ENCODE data around the gene CELA2A. TPM values are rescaled to one million over a fixed set of nuclear protein-coding genes. Genes with fewer than 3 reads are reported as not detected.

The CELA2A gene
- total and polyA plus RNA-seq, 2 donors (not counting 3 experiments of a cell fraction or from before 2014, with no cell fraction given): not detected

GRCh38 chr1:15493869-15494390, 37.4 kb downstream of the CELA2A start:
- DNase-seq (ENCODE audit: low read depth, low spot score) (peak; percentile 40), FAIRE-seq (peak; percentile 84)
- Histone ChIP-seq H3K9me3 (replicated peaks; ENCODE audit: control insufficient read depth, insufficient read depth, low read length) (no peaks in the 10 kb centered on the region), H3K9me1 (replicated peaks; ENCODE audit: control insufficient read depth, extremely low read depth, insufficient read depth, low read length) (no peaks in the 10 kb centered on the region), H3K4me2 (ENCODE audit: insufficient read depth, low read length) (no peak overlapping the region), H2AFZ (ENCODE audit: low read depth, low read length) (no peak overlapping the region), H3K4me1 (ENCODE audit: control insufficient read depth, extremely low read depth, insufficient read depth, low read length) (peaks cover 7% of the 10 kb centered on the region), H3K4me3 (replicated peaks in 1 of 3; ENCODE audit: insufficient read depth in 1 of 3, low read depth in 1 of 3, low read length in 3 of 3) (no peak overlapping the region), H3K79me2 (ENCODE audit: control insufficient read depth, insufficient read depth, low read length) (no peaks in the 10 kb centered on the region), H4K20me1 (replicated peaks; ENCODE audit: control insufficient read depth, extremely low read depth, insufficient read depth, low read length) (no peaks in the 10 kb centered on the region), H3K9ac (replicated peaks; ENCODE audit: extremely low read depth, insufficient read depth, low read length) (no peak overlapping the region), H3K36me3 (ENCODE audit: control insufficient read depth in 2 of 2, extremely low read depth in 1 of 2, insufficient read depth in 2 of 2, low read length in 2 of 2) (peaks cover 0 to 3% of the 10 kb centered on the region in 2 experiments), H3K27me3 (ENCODE audit: control insufficient read depth in 2 of 2, insufficient read depth in 2 of 2, low read length in 2 of 2) (no peaks in the 10 kb centered on the region), H3K27ac (ENCODE audit: insufficient read depth, low read depth, low read length) (no peak overlapping the region)
- TF ChIP-seq JUN (IDR thresholded peaks at IDR 0.05; ENCODE audit: borderline replicate concordance, insufficient read depth, insufficient read length, low read depth) (peak; percentile 21), MYC (IDR thresholded peaks at IDR 0.05; ENCODE audit: low read depth, low read length) (no peak)
- CTCF ChIA-PET: no interaction called here
- no TSS peak for BruUV-seq (replicated peaks)
- intact Hi-C loops (cut with micrococcal nuclease): no loop called here
- dilution Hi-C loops (cut with MboI; ENCODE audit: extremely low pct_ligation_motif_present, low sequenced_read_pairs): no loop called here
- POLR2A ChIA-PET: no interaction called here

- ChIA-PET POLR2A (no interaction called here), CTCF (interaction anchor here (1.0 to 3.6 kb wide), 6 partner anchors 8 to 177 kb away, joined by 3 to 22 read pairs (median 5); no protein-coding TSS in a partner anchor)
- dilution Hi-C loops (cut with MboI; ENCODE audit: extremely low pct_ligation_motif_present, low sequenced_read_pairs): no loop called here
- no peak for FAIRE-seq
- Histone ChIP-seq H3K9me3 (replicated peaks; ENCODE audit: control insufficient read depth, insufficient read depth, low read length) (no peaks in the 10 kb centered on the region), H3K27me3 (ENCODE audit: control insufficient read depth in 2 of 2, insufficient read depth in 2 of 2, low read length in 2 of 2) (no peaks in the 10 kb centered on the region), H2AFZ (ENCODE audit: low read depth, low read length) (no peak overlapping the region), H3K27ac (ENCODE audit: insufficient read depth, low read depth, low read length) (no peak overlapping the region), H3K79me2 (ENCODE audit: control insufficient read depth, insufficient read depth, low read length) (no peaks in the 10 kb centered on the region), H3K4me3 (replicated peaks in 1 of 3; ENCODE audit: insufficient read depth in 1 of 3, low read depth in 1 of 3, low read length in 3 of 3) (no peak overlapping the region), H3K4me2 (ENCODE audit: insufficient read depth, low read length) (no peak overlapping the region), H3K9ac (replicated peaks; ENCODE audit: extremely low read depth, insufficient read depth, low read length) (no peak overlapping the region), H4K20me1 (replicated peaks; ENCODE audit: control insufficient read depth, extremely low read depth, insufficient read depth, low read length) (no peaks in the 10 kb centered on the region), H3K9me1 (replicated peaks; ENCODE audit: control insufficient read depth, extremely low read depth, insufficient read depth, low read length) (no peaks in the 10 kb centered on the region), H3K36me3 (ENCODE audit: control insufficient read depth in 2 of 2, extremely low read depth in 1 of 2, insufficient read depth in 2 of 2, low read length in 2 of 2) (no peaks in the 10 kb centered on the region), H3K4me1 (ENCODE audit: control insufficient read depth, extremely low read depth, insufficient read depth, low read length) (no peaks in the 10 kb centered on the region)
- TF ChIP-seq JUN (IDR thresholded peaks at IDR 0.05; ENCODE audit: borderline replicate concordance, insufficient read depth, insufficient read length, low read depth): no peak
- TF ChIP-seq EZH2 (IDR thresholded peaks at IDR 0.05; ENCODE audit: borderline replicate concordance, low read depth, low read length, severe bottlenecking): no peak
- TF ChIP-seq MYC (IDR thresholded peaks at IDR 0.05; ENCODE audit: low read depth, low read length): no peak
- no peak for TF ChIP-seq MAX (IDR thresholded peaks at IDR 0.05; ENCODE audit: insufficient read depth, insufficient read length)
- TF ChIP-seq CTCF (IDR thresholded peaks at IDR 0.05; ENCODE audit: extremely low read depth in 1 of 2, insufficient read depth in 1 of 2, low read depth in 1 of 2, low read length in 2 of 2): no peak
- TF ChIP-seq GATA2 (IDR thresholded peaks at IDR 0.05; ENCODE audit: insufficient read depth, insufficient read length, low read depth, low read length): no peak
- TF ChIP-seq FOS (IDR thresholded peaks at IDR 0.05; ENCODE audit: borderline replicate concordance, insufficient read depth, low read length): no peak
- TF ChIP-seq POLR2AphosphoS5 (IDR thresholded peaks at IDR 0.05; ENCODE audit: insufficient read depth, low read depth, low read length): no peak
- no peak for TF ChIP-seq POLR2A (IDR thresholded peaks at IDR 0.05; ENCODE audit: low read depth, low read length)
- no peak for DNase-seq (ENCODE audit: low read depth, low spot score)
- no TSS peak for BruUV-seq (replicated peaks)
- intact Hi-C loops (cut with micrococcal nuclease): loop anchor here (1.0 kb wide), 2 partner anchors 69 to 177 kb away; no protein-coding TSS in a partner anchor
Observed at GRCh38 chr1:15500184-15501178, 43.9 kb downstream of the CELA2A start.

Measured in endothelial cell of umbilical vein (primary cell).